IMR-90 (cell line): Measurements from ENCODE around the gene NOM1. TPM values are rescaled to one million over a fixed set of nuclear protein-coding genes. Genes with fewer than 3 reads are reported as not detected.

Experiments used
- polyA plus RNA-seq, 3 experiments: library from polyadenylated mRNA; depleted of rRNA; stranded (reverse); fragments of >200 nt; gene quantifications; 2 replicates each; pipeline ENCODE4 v1.2.3, GENCODE V29; 2012; ENCODE audit warnings: low replicate concordance in 1 of 3
- total RNA-seq: library from RNA; depleted of rRNA; stranded (reverse); fragments of >200 nt; gene quantifications from 2 replicates; pipeline ENCODE4 v1.2.3, GENCODE V29; 2012; rRNA removed

The NOM1 gene
- total and polyA plus RNA-seq, 2 of the 4 experiments (the other 2 are of a cell fraction) = 15.3 to 15.4 TPM

Other genes starting within 250 kb of the NOM1 start
- 19.9 and 30.3 TPM in 2 replicates for gene LMBR1, start 56.5 kb upstream of the NOM1 start, total RNA-seq
- gene LMBR1, start 56.5 kb upstream of the NOM1 start, polyA plus RNA-seq (2012; rRNA removed) = 9.3 and 11.9 TPM in 2 replicates
- gene MNX1, start 61.0 kb downstream of the NOM1 start, total RNA-seq = not detected in 2 replicates
- not detected in 2 replicates for gene MNX1, start 61.0 kb downstream of the NOM1 start, polyA plus RNA-seq (2012; rRNA removed)
- gene UBE3C, start 189.2 kb downstream of the NOM1 start, total RNA-seq = 60.6 and 88.6 TPM in 2 replicates
- gene UBE3C, start 189.2 kb downstream of the NOM1 start, polyA plus RNA-seq (2012; rRNA removed) = 35.8 and 43.0 TPM in 2 replicates